Measurements from ENCODE around the gene CEP104.

DNA sequence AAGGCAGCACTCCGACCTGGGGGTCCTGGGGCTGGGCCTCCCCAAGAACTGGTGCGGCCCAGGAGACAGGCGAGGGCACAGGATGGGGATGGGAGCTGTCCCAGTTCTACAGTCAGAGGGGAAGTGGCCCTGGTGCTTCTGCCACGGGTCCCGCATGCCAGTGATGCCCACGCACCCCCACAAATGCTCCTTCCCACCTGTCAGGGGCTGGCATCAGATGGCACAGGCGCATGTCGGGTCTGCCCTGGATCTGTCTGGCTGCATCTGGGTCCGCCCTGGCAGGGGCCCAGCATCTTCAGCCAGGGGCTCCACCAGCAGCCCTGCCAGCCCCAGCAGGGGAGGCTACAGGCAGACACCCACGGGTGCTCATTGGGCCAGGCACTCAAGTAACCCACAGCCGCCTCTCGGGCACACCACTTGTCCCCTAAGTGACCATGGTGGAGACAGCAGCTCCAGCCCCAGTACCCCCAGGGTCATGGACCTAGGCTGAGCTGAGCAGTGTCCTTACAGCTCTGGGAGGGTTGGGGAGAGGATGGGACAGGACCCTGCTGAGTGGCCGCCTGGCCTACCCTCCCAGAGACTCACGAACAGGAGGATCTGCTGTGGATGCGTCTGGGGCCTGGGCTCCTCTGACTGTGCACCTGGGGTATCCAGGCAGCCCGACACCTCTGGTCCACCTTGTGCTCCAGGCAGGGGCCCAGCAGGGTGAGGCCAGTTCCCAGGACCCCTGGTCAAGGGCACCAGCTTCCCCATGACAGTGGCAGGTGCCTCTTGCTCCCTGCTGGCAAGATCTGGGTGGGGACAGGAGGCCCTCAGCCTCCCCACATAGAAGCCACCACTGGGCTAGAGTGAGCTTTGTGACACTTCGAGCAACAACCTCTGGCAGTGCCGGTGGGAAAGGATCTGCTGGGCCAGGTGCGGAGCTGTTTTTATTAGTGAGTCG, 79.1 kb downstream of the CEP104 start:
- TF ChIP-seq CTBP1 (IDR thresholded peaks at IDR 0.05; ENCODE audit: borderline replicate concordance) (no peak), BHLHE40 (IDR thresholded peaks at IDR 0.05; ENCODE audit: borderline replicate concordance) (no peak), HDGF (IDR thresholded peaks at IDR 0.05; ENCODE audit: borderline replicate concordance) (no peak), TARDBP (IDR thresholded peaks at IDR 0.05) (no peak), FOXM1 (IDR thresholded peaks at IDR 0.05; ENCODE audit: borderline replicate concordance) (no peak), FOXK2 (IDR thresholded peaks at IDR 0.05) (no peak), ARNT (IDR thresholded peaks at IDR 0.05) (no peak), ZNF384 (IDR thresholded peaks at IDR 0.05) (no peak)
